ENCODE measurements around the gene ZNF511.
"Not testable (repeated sequence)": the region's sequence is repeated elsewhere in the genome, so short reads cannot be mapped to it uniquely, and the experiment has no call there.

- not testable (repeated sequence) for TF ChIP-seq CTCF (IDR thresholded peaks at IDR 0.05); ZFX (IDR thresholded peaks at IDR 0.05; ENCODE audit: borderline replicate concordance)
Measured at GRCh38 chr10:133322064-133322709, 13.5 kb downstream of the ZNF511 start.
